GM12875 (cell line): ENCODE results near the gene ELFN2.

Experiments used
- H3K4me3 ChIP-seq: one replicate; pipeline ENCODE4 v1.5.1; 2011; ENCODE audit warnings: low read depth, low read length, control low read depth
- CTCF ChIP-seq: IDR thresholded peaks from 2 replicates; pipeline ENCODE4 v1.5.1; 2011; ENCODE audit warnings: low read depth, mild to moderate bottlenecking, control low read depth, inconsistent platforms, low read length, moderate library complexity, borderline replicate concordance; ENCODE audit not compliant: insufficient read depth

Gene ELFN2

GRCh38 chr22:37337204-37337943, 89.9 kb downstream of the ELFN2 start:
- no peak for TF ChIP-seq CTCF
- H3K4me3 ChIP-seq: no peak overlapping the region

- no peak for TF ChIP-seq CTCF
- H3K4me3 ChIP-seq: no peak overlapping the region
These were observed 90.7 kb downstream of the ELFN2 start for GRCh38 chr22:37336579-37336978.

GRCh38 chr22:37335806-37336199, 91.5 kb downstream of the ELFN2 start:
- no peak overlapping the region for H3K4me3 ChIP-seq
- no peak for TF ChIP-seq CTCF

GRCh38 chr22:37334859-37335805, 92.1 kb downstream of the ELFN2 start:
- TF ChIP-seq CTCF: no peak

GRCh38 chr22:37334461-37334858, 92.8 kb downstream of the ELFN2 start:
- TF ChIP-seq CTCF: no peak
- no peak overlapping the region for H3K4me3 ChIP-seq

More at GRCh38 chr22:37334859-37335805, 92.1 kb downstream of the ELFN2 start:
- no peak overlapping the region for H3K4me3 ChIP-seq

- TF ChIP-seq CTCF: no peak
- no peak overlapping the region for H3K4me3 ChIP-seq
These were observed 93.4 kb downstream of the ELFN2 start for GRCh38 chr22:37333724-37334460.
